ENCODE results near the gene PLPP3. TPM values are rescaled to one million over a fixed set of nuclear protein-coding genes. Genes with fewer than 3 reads are reported as not detected.

The PLPP3 gene
- total RNA-seq, 2 experiments from 2014 or later = not detected

- CTCF ChIA-PET = no interaction called here
- Histone ChIP-seq H3K27ac (ENCODE audit: low read depth in 1 of 2, low read length in 2 of 2) (no peak overlapping the region), H3K27me3 (ENCODE audit: control insufficient read depth in 1 of 2, insufficient read depth in 2 of 2, low read length in 2 of 2) (no peaks in the 10 kb centered on the region), H3K4me3 (ENCODE audit: low read length) (no peak overlapping the region), H3K36me3 (ENCODE audit: insufficient read depth, low read length) (no peaks in the 10 kb centered on the region), H3K9me3 (ENCODE audit: control insufficient read depth in 1 of 2, insufficient read depth in 1 of 2, low read length in 2 of 2) (no peaks in the 10 kb centered on the region), H3K4me1 (ENCODE audit: insufficient read depth, low read length) (no peaks in the 10 kb centered on the region)
- intact Hi-C loops (cut with DNase I, micrococcal nuclease) = no loop called here
- no peak for ATAC-seq (ENCODE audit: poor library complexity)
- peak in 2 of 14 experiments; percentile 13 to 47 for DNase-seq
- Mint-ChIP-seq H3K4me1 (ENCODE audit: low read depth) (no peaks in the 10 kb centered on the region), H3K9me3 (no peaks in the 10 kb centered on the region), H3K27me3 (no peaks in the 10 kb centered on the region), H3K36me3 (ENCODE audit: low read depth) (no peaks in the 10 kb centered on the region), H3K27ac (no peak overlapping the region), H3K4me3 (no peak overlapping the region)
- TF ChIP-seq CTCF (IDR thresholded peaks at IDR 0.05) = no peak
- POLR2A ChIA-PET = no interaction called here
Measured at GRCh38 chr1:56526571-56527174, 52.7 kb downstream of the PLPP3 start.

DNA sequence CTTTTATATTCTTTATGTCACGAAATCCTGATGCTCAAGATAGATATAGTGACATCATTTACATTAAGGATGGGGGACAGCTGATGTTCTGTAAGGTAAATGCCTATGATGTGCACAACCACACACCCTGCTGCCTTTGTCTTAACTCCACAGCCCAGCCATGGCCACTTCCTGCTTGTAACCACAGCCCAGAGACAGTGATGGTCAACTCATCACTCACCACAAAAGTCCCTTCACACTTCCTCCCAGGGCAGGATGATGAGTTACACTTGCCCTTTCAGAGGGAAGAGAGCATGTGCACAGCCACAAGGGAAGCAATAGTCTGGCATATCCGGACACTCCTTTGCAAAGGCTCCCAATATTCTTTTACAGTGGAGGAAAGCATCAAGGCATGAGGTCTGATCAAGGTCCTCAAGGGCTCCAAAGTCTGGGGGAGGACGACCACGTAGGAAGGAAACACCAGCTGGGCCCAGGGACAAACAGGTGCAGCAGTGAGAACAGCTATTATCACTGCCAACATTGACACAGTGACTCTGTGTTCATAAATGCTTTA is 53.8 kb downstream of the PLPP3 start:
- ChIA-PET POLR2A (no interaction called here), CTCF (no interaction called here)
- H3K27ac ChIP-seq (ENCODE audit: low read depth in 1 of 2, low read length in 2 of 2) = no peak overlapping the region
- no peaks in the 10 kb centered on the region for H3K36me3 ChIP-seq (ENCODE audit: insufficient read depth, low read length)
- H3K4me3 ChIP-seq (ENCODE audit: low read length) = no peak overlapping the region
- Mint-ChIP-seq H3K27ac (no peak overlapping the region), H3K36me3 (ENCODE audit: low read depth) (no peaks in the 10 kb centered on the region), H3K4me1 (ENCODE audit: low read depth) (no peaks in the 10 kb centered on the region), H3K27me3 (no peaks in the 10 kb centered on the region), H3K9me3 (no peaks in the 10 kb centered on the region), H3K4me3 (no peak overlapping the region)
- no peaks in the 10 kb centered on the region for H3K9me3 ChIP-seq (ENCODE audit: control insufficient read depth in 1 of 2, insufficient read depth in 1 of 2, low read length in 2 of 2)
- H3K27me3 ChIP-seq (ENCODE audit: control insufficient read depth in 1 of 2, insufficient read depth in 2 of 2, low read length in 2 of 2) = no peaks in the 10 kb centered on the region
- H3K4me1 ChIP-seq (ENCODE audit: insufficient read depth, low read length) = no peaks in the 10 kb centered on the region
- intact Hi-C loops (cut with DNase I, micrococcal nuclease) = no loop called here
- DNase-seq (peak in 3 of 14 experiments; percentile 3 to 71 (median 60)), ATAC-seq (ENCODE audit: poor library complexity) (no peak)
- no peak for TF ChIP-seq CTCF (IDR thresholded peaks at IDR 0.05)

DNA sequence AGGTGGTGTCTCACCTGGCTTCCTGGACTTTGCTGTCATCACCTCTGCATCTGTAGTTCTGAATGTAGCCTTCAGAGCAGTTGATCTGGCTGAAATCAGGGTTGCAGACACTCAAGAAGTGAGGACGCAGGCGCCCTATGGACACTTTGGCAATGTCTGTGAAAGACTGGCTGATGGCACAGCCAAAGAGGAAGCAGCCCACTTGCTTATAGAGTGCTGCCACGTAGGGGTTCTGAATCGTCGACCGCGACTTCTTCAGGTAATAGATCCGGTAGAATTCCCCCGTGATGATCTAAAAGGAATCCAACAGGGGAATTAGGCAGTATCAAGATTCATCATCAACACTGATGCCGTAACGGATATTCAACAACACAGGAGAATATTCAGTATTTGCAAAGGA is 55.1 kb downstream of the PLPP3 start:
- H3K36me3 Mint-ChIP-seq (ENCODE audit: low read depth) = no peaks in the 10 kb centered on the region
- Histone ChIP-seq H3K27ac (ENCODE audit: low read depth in 1 of 2, low read length in 2 of 2) (no peak overlapping the region), H3K9me3 (ENCODE audit: control insufficient read depth in 1 of 2, insufficient read depth in 1 of 2, low read length in 2 of 2) (no peaks in the 10 kb centered on the region), H3K4me1 (ENCODE audit: insufficient read depth, low read length) (no peaks in the 10 kb centered on the region), H3K36me3 (ENCODE audit: insufficient read depth, low read length) (no peaks in the 10 kb centered on the region), H3K4me3 (ENCODE audit: low read length) (no peak overlapping the region), H3K27me3 (ENCODE audit: control insufficient read depth in 1 of 2, insufficient read depth in 2 of 2, low read length in 2 of 2) (peaks cover 0 to 3% of the 10 kb centered on the region in 2 experiments)
- DNase-seq = no peak
- TF ChIP-seq CTCF (IDR thresholded peaks at IDR 0.05) = no peak
- intact Hi-C loops (cut with DNase I, micrococcal nuclease) = no loop called here
- no peak overlapping the region for H3K27ac Mint-ChIP-seq
- no peak overlapping the region for H3K4me3 Mint-ChIP-seq
- ChIA-PET CTCF (no interaction called here), POLR2A (no interaction called here)
- no peaks in the 10 kb centered on the region for H3K9me3 Mint-ChIP-seq
- H3K4me1 Mint-ChIP-seq (ENCODE audit: low read depth) = no peaks in the 10 kb centered on the region
- ATAC-seq (ENCODE audit: poor library complexity) = no peak
- no peaks in the 10 kb centered on the region for H3K27me3 Mint-ChIP-seq
